Vagina (tissue), 2 donors: ENCODE measurements around the gene PI4KB.

Experiments used
- POLR2A ChIP-seq, 2 donors: fragments of 450-650 bp; IDR thresholded peaks; one replicate each; pipeline ENCODE4 v1.6.1; 2017; ENCODE audit warnings: antibody characterized with exemption in 2 of 2, mild to moderate bottlenecking in 2 of 2, moderate library complexity in 2 of 2
- POLR2AphosphoS5 ChIP-seq, 2 donors: sonication (generic); formaldehyde crosslinking; IDR thresholded peaks; one replicate each; pipeline ENCODE4 v1.9.0; 2017; ENCODE audit warnings: antibody characterized with exemption in 2 of 2, mild to moderate bottlenecking in 2 of 2, low read depth in 1 of 2; ENCODE audit not compliant: insufficient read depth in 1 of 2
- TF ChIP-seq, protein P1 (sequence below), 3 experiments: fragments of 450-650 bp in 2 of 3; fragments of 200-600 bp in 1 of 3; sonication (generic) in 1 of 3; IDR thresholded peaks; one replicate each; pipeline ENCODE4 v1.5.1; 2017 to 2019; ENCODE audit warnings: antibody characterized with exemption in 3 of 3, mild to moderate bottlenecking in 2 of 3, moderate library complexity in 2 of 3

GRCh38 chr1:151325231-151325630 lies 2.0 kb downstream of the PI4KB start:
- TF ChIP-seq, protein P1, sequence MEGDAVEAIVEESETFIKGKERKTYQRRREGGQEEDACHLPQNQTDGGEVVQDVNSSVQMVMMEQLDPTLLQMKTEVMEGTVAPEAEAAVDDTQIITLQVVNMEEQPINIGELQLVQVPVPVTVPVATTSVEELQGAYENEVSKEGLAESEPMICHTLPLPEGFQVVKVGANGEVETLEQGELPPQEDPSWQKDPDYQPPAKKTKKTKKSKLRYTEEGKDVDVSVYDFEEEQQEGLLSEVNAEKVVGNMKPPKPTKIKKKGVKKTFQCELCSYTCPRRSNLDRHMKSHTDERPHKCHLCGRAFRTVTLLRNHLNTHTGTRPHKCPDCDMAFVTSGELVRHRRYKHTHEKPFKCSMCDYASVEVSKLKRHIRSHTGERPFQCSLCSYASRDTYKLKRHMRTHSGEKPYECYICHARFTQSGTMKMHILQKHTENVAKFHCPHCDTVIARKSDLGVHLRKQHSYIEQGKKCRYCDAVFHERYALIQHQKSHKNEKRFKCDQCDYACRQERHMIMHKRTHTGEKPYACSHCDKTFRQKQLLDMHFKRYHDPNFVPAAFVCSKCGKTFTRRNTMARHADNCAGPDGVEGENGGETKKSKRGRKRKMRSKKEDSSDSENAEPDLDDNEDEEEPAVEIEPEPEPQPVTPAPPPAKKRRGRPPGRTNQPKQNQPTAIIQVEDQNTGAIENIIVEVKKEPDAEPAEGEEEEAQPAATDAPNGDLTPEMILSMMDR (IDR thresholded peaks at IDR 0.05): no peak
- TF ChIP-seq POLR2AphosphoS5 (IDR thresholded peaks at IDR 0.05; ENCODE audit: insufficient read depth in 1 of 2, low read depth in 1 of 2): no peak
- TF ChIP-seq POLR2A (IDR thresholded peaks at IDR 0.05): no peak
